HG03025 (cell line): ENCODE measurements around the gene STOX1.
"Not testable (repeated sequence)": the region's sequence is repeated elsewhere in the genome, so short reads cannot be mapped to it uniquely, and the experiment has no call there.

Source experiments
- ATAC-seq: cut with Tn5 transposase; IDR thresholded peaks from one replicate; pipeline ENCODE4 v1.9.1; 2021; ENCODE audit warnings: mild to moderate bottlenecking, moderate library complexity; ENCODE audit not compliant: unreplicated experiment, low FRiP score

STOX1 gene

GRCh38 chr10:68829521-68829920 lies 2.2 kb downstream of the STOX1 start:
- ATAC-seq = no peak

DNA sequence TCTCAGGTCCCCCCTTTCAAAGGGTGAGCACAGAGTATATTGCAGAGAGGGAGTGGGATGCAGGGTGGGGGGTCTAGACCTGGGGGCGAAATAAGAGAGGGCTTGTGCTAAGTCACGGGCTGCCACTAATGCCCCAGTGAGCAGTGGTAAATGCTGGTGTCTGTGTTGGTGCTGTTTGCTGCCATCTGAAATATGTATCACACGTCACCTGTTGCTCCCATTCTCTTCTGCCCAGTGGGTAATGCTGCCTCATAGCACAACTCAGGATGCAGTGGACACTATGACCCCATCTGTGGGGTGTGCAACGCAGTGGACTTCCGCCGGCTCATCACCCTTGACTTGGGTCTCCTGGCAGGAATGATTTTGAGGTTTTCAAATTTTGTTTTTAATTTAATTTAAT lies 2.6 kb downstream of the STOX1 start:
- ATAC-seq = no peak

GRCh38 chr10:68831961-68832455 lies 4.7 kb downstream of the STOX1 start:
- ATAC-seq = no peak

DNA sequence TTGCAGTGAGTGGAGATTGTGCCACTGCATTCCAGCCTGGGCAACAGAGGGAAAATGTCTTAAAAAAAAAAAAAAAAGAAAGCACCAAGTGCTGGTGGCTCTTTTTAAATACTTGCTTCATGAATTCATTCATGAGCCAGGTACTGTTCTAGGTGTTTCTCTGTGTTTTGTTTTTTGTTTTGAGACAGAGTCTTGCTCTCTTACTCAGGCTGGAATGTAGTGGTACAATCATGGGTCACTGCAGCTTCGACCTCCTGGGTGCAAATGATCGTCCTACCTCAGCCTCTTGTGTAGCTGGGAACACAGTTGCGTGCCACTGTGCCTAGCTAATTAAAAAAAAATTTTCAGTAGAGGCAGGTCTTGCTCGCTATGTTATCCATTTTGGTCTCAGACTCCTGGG lies 5.3 kb downstream of the STOX1 start:
- no peak for ATAC-seq

DNA sequence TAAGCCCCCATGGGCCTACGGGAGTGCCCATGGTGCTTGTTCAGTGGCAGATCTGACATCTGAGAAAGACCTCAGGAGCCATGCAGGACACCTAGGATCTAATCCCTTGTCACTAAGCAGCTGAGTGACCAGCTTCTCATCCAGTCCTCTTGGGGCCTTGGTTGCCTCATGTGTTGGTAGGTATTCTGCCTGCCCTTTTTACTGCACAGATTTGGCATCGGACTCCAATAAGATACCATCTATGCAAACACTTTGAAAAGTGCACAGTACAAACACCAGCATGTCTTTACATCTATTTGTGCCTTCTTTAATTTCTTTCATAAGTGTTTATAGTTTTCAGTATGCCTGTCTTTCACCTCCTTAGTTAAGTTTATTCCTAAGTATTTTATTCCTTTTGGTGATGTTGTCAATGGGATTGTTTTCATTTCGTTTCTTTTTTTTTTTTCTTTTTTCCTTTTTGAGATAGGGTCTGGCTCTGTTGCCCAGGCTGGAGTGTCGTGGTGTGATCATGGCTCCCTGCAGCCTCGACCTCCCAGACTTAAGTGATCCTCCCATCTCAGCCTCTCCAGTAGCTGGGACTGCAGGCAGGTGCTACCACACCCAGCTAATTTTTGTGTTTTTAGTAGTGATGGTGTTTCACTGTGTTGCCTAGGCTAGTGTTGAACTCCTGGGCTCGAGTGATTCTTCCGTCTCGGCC lies 10.4 kb downstream of the STOX1 start:
- ATAC-seq = no peak

- not testable (repeated sequence) for ATAC-seq
Measured at GRCh38 chr10:68840650-68841049, 13.3 kb downstream of the STOX1 start.

GRCh38 chr10:68848281-68848680 lies 20.9 kb downstream of the STOX1 start:
- ATAC-seq = no peak

DNA sequence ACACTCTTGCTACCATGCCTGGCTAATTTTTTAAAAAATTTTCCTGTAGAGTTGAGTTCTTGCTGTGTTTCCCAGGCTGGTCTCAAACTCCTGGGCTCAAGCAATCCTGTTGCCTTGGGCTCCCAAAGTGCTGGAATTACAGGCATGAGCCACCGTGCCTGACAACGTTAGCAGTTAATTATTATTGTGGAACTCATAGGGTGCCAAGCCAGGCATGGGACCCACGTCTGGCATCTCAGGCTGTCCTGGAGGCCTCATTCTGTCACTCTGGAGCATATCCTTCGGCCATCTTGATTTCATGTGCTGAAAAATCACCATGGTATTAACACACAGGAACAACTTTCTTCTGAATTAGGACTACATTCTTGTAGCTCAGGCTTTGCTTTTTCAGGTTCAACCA lies 21.5 kb downstream of the STOX1 start:
- ATAC-seq = no peak

- ATAC-seq = no peak
Measured at GRCh38 chr10:68856352-68856751, 29.0 kb downstream of the STOX1 start.

GRCh38 chr10:68857005-68857404 lies 29.7 kb downstream of the STOX1 start:
- no peak for ATAC-seq

- no peak for ATAC-seq
Measured at GRCh38 chr10:68861253-68861652, 33.9 kb downstream of the STOX1 start.

DNA sequence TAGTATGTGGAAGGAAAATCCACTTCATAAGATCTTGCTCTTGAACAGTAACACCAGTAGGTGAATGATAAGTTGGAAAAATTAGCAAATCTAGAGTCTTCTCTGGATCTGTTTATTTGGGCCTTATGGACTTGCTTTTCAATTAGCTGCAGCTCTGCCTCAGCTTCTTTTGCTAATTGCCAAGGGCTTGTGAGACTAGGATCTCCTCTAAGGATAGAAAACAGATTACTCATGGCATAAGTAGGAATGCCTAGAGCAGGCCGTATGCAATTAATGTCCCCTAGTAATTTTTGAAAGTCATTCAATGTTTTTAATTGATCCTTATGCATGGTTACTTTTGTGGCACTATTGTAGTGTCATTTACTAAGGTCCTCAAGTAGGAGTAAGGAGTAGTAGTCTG lies 37.3 kb downstream of the STOX1 start:
- ATAC-seq = no peak

DNA sequence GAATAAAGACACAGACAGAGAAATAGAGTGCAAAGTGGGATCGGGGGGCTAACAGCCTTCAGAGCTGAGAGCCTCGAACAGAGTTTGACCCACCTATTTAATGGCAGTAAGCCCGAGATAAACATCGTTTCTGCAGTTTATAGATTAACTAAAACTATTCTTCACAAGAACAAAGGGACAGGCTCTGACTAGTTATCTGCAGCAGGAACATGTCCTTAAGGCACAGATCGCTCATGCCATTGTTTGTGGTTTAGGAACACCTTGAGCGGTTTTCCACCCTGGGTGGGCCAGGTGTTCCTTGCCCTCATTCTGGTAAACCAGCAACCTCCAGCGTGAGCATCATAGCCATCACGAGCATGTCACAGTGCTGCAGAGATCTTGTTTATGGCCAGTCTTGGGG lies 40.8 kb downstream of the STOX1 start:
- ATAC-seq = not testable (repeated sequence)

DNA sequence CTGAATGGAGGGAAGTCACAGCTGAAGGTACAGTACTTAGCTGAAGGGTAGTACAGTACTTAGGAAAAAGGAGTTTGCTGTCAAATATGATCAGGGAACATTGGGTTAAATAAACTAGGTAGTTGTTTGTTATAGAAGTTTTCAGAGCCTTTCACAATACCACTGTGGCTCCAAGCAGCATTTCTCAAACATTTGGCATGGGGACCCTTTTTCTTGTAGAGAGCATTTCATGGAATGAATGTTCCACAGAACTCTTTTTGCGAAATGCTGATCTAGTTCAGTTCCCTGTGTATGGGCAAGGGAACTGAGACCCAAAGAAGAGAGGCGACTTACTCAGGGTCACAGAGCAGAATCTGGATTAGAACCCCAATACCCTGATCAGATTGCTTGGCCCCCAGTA lies 42.3 kb downstream of the STOX1 start:
- ATAC-seq = no peak

- no peak for ATAC-seq
Measured at GRCh38 chr10:68870061-68870460, 42.7 kb downstream of the STOX1 start.

DNA sequence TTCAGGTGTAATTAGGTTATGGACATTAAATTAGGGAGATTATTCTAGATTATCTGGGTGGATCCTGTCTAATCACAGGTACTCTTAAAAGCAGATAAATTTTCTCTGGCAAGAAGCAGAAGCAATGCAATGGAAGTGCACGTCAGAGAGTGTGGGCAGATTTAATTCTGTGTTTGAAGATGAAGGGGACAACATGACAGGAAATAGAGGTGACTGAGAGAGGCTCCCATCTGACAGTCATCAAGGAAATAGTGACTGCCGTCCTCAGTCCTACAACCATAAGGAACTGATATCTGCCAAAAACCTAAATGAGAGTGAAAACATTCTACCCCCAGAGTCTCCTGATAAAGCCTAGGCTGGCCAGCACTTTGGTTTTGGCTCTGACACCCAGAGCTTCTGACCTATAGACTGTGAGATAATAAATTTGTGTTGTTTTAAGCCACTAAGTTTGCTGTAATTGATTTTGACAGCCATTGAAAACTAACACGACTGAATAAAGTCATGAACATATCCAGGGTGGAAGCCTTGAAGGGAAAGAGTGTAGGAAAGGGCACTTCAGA lies 43.3 kb downstream of the STOX1 start:
- ATAC-seq = no peak

DNA sequence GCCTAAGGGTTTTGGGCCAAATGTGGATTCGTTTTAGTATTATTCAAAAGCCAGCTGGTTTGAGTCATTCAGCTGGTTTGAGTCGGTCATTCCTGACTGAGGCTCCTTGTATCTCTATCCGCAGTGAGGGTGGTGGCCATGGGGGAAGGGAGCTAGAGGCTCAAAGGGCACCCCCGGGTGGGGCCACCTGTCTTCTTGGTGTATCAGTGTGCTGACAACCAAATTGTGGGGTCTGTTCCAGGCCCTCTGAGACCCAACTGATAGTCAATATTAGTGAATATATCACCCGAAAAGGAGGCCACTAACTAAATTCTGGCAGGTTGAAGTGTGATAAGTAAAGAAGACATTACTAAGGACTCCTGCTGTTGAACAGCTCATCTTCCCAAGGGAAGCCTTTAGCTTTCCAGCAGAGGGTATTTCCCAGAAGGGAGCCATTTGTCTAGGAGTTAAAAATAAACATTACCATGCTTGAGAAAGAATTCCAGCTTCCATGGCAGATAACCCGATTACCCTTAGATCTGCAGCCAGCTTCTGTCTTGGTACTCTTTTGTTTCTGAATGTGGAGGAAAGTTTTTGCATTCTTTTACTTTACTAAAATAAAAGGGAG lies 43.9 kb downstream of the STOX1 start:
- ATAC-seq = no peak

- ATAC-seq = no peak
Measured at GRCh38 chr10:68871731-68872342, 44.5 kb downstream of the STOX1 start.

DNA sequence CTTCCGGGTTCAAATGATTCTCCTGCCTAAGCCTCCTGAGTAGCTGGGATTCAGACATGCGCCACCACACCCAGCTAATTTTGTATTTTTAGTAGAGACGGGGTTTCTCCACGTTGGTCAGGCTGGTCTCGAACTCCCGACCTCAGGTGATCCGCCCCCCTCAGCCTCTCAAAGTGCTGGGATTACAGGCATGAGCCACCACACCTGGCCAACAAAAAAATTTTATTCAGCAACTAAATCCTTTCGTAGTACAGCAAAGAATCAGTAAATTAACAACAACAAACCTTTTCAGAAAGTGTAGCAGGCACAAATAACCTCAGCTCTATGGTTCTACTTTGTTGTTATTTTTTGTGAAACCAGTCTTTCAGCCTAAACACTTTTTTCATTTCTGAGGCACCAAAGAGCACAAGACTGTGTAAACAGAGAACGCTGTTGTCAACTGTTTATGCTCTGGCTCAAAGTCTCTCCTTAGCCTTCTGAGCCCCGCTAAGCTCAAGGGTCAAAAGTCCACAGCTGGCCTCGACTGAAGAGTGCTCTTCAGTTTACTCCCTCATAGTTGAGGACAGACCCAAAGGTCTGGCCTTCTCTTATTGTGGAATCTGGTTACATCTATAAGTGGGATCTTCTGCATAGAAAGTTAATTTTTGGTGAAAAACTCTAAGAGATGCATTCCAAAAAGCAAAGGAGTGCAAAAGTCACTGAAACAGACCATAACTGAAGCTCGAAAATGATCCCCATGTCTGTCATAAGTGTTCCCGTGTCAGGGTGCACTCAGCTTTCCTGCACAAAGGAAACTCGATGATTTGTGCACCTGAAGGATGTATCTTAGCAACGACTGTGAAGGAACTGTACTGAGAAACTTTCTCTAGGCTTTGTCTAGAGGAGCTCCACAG lies 49.2 kb downstream of the STOX1 start:
- ATAC-seq = no peak

GRCh38 chr10:68877482-68878110 lies 50.3 kb downstream of the STOX1 start:
- ATAC-seq = no peak
